ENCODE results near the gene CELSR2. TPM values are rescaled to one million over a fixed set of nuclear protein-coding genes. Genes with fewer than 3 reads are reported as not detected.
"Not testable (repeated sequence)": the region's sequence is repeated elsewhere in the genome, so short reads cannot be mapped to it uniquely, and the experiment has no call there.

Gene CELSR2
- total RNA-seq, 3 donors from 2014 or later = 1.3 to 19.5 (median 13.8) TPM

DNA sequence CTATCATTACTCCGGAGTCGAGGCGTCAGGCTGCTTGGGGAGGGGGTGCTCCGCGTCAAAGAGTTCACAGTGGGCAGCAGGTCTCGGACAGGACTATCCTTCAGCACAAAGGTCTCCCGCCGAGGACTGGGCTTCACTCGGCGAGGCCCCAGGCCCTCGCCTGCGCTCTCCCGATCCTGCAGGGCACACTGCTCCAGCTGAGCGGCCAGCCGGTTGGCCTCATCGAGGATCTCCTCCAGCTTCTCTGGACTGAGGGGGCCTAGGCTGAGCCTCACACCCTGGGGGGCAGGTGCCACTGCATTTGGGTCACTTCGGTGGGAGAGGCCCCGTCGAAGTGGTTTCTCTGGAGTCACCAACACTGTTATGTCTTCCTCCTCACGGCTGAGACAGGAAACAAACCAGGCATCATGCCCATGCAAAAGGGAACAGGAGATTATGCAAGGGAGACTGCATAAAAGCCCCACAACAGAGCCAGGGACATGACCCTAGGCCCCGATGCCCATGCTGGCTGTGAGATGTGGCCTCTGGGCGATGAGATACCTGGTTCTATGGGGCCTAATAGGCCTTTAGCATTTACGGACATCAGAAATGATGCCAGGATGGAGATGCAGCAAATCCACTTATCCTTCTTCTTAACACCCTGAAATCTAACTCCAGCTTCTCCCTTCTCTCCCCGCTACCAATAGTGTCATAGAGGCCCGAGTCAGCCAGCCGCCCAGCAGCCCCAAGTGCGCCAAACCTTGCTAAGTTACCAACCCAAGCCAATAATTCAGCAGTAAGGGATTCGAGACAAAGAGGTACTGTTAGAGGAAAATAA is 32.5 kb downstream of the CELSR2 start:
- intact Hi-C loops (cut with DNase I; ENCODE audit: low total_unique reads) = no loop called here
- TF ChIP-seq CTCF (IDR thresholded peaks at IDR 0.05) (no peak), POLR2AphosphoS5 (IDR thresholded peaks at IDR 0.05) (no peak), POLR2A (IDR thresholded peaks at IDR 0.05) (no peak)
- Histone ChIP-seq H3K9me3 (no peaks in the 10 kb centered on the region), H3K4me1 (peaks cover 0 to 3% of the 10 kb centered on the region in 2 donors), H3K27ac (peak overlapping the region; percentile 2 to 86), H3K27me3 (no peaks in the 10 kb centered on the region), H3K36me3 (no peaks in the 10 kb centered on the region), H3K4me3 (peak overlapping the region; percentile 58 to 68 (median 61))
- no peak for DNase-seq (ENCODE audit: low spot score in 2 of 2)

- TF ChIP-seq POLR2AphosphoS5 (IDR thresholded peaks at IDR 0.05) (no peak), POLR2A (IDR thresholded peaks at IDR 0.05) (no peak), CTCF (IDR thresholded peaks at IDR 0.05) (no peak)
- peak overlapping the region; percentile 2 to 86 for H3K27ac ChIP-seq
- H3K36me3 ChIP-seq = no peaks in the 10 kb centered on the region
- peaks cover 0 to 3% of the 10 kb centered on the region in 2 donors for H3K4me1 ChIP-seq
- H3K27me3 ChIP-seq = no peaks in the 10 kb centered on the region
- H3K9me3 ChIP-seq = no peaks in the 10 kb centered on the region
- intact Hi-C loops (cut with DNase I; ENCODE audit: low total_unique reads) = no loop called here
- peak overlapping the region; percentile 58 to 68 (median 61) for H3K4me3 ChIP-seq
- no peak for DNase-seq (ENCODE audit: low spot score in 2 of 2)
Measured at GRCh38 chr1:109282497-109282951, 33.2 kb downstream of the CELSR2 start.

DNA sequence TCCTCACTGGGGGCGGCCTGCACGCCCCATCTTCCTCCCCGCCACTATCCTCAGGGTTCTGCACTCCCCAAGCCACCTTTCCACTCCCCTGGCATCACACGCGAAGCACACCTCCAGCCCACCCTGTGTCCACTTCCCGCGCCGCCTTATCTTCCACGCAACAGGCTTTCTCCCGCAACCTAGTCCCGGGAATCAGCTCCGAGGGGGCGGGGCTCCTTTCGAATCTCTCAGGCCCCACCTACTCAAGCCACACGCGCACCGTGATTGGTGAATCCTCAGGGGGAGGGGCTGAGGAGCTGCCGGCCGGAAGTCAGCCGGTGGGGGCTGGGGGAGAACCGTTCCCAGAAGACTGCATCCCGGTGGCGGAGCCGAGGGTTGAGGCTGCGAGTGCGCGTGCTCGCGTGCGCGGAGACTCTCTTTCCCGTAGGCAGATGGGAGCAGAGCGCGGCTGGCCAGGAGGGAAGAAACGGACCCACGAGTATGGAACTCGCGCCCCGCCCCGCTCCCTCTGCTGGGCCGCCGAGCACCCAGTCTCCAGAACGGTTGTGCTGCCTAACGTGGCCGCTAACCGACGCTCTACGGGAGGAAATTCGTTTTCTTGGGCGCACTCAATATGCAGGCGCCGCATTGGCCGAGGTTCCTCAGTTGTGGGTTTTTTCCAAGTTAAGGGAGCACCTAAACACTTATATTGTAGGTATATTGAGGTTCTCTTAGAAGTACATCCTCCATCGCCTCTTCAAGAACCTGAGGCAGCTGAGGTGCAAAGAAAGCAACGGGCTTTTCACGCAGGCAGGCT is 33.8 kb downstream of the CELSR2 start, which contains the start of gene PSRC1:
PSRC1 (minus strand) TSS at position 194 of the 796 bp plus-strand sequence.
- TF ChIP-seq CTCF (IDR thresholded peaks at IDR 0.05) (peak in 2 of 3 donors; percentile 40 to 83), POLR2A (IDR thresholded peaks at IDR 0.05) (peak; percentile 74), POLR2AphosphoS5 (IDR thresholded peaks at IDR 0.05) (peak; percentile 83 to 91 (median 85))

DNA sequence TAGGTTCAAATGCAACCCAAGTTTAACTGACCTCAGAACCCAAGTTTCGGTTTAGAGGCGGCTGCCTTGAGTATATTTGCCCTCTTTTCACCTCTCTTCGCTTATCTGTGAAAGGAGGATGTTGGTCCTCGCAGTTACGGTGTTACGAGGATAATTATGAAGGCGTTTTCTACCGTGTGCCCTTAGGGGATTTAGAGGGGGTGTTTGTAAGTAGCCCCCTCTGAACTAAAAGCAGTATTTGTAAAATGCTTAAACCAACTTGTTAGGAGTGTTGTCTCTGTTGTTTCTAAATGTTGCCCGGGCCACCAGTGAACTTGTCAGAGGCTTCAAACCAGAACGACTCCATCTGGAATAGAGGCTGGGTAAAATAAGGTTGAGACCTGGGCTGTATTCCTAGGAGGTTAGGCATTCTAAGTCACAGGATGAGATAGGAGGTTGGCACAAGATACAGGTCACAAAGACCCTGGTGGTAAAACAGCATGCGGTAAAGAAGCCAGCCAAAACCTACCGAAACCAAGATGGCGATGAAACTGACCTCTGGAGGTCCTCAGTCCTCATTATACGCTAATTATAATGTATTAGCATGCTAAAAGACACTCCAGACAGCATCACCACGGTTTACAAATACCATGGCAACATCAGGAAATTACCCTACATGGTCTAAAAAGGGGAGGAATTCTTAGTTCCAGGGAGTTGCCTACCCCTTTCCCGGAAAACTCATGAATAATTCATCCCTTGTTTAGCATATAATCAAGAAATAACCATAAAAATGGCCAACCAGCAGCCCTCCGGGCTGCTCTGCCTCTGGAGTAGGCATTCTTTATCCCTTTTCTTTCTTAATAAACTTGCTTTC is 34.6 kb downstream of the CELSR2 start:
- H3K4me1 ChIP-seq = peaks cover 0 to 3% of the 10 kb centered on the region in 2 donors
- no peak for TF ChIP-seq POLR2AphosphoS5 (IDR thresholded peaks at IDR 0.05)
- TF ChIP-seq POLR2A (IDR thresholded peaks at IDR 0.05) = no peak
- TF ChIP-seq CTCF (IDR thresholded peaks at IDR 0.05) = no peak
- H3K27ac ChIP-seq = peak overlapping the region; percentile 84 to 86
- no peaks in the 10 kb centered on the region for H3K9me3 ChIP-seq
- no peak for DNase-seq (ENCODE audit: low spot score in 2 of 2)
- H3K27me3 ChIP-seq = no peaks in the 10 kb centered on the region
- peak overlapping the region; percentile 58 to 68 (median 61) for H3K4me3 ChIP-seq
- no peaks in the 10 kb centered on the region for H3K36me3 ChIP-seq
- intact Hi-C loops (cut with DNase I; ENCODE audit: low total_unique reads) = no loop called here

More for the DNA sequence above, 33.8 kb downstream of the CELSR2 start, which contains the start of gene PSRC1:
- no peaks in the 10 kb centered on the region for H3K36me3 ChIP-seq
- intact Hi-C loops (cut with DNase I; ENCODE audit: low total_unique reads) = no loop called here
- peaks cover 0 to 3% of the 10 kb centered on the region in 2 donors for H3K4me1 ChIP-seq
- no peaks in the 10 kb centered on the region for H3K9me3 ChIP-seq
- DNase-seq (ENCODE audit: low spot score in 2 of 2) = peak; percentile 94
- peak within 1 kb of the TSS; percentile 58 to 68 (median 61) for H3K4me3 ChIP-seq
- no peaks in the 10 kb centered on the region for H3K27me3 ChIP-seq
- H3K27ac ChIP-seq = peak within 1 kb of the TSS; percentile 84 to 86

- H3K4me3 ChIP-seq; H3K9me3 ChIP-seq; H3K27me3 ChIP-seq; H3K36me3 ChIP-seq; H3K4me1 ChIP-seq; H3K27ac ChIP-seq; intact Hi-C loops (cut with DNase I; ENCODE audit: low total_unique reads); DNase-seq (ENCODE audit: low spot score in 2 of 2): not testable (repeated sequence)
Measured at GRCh38 chr1:109286762-109287161, 37.4 kb downstream of the CELSR2 start.

All from breast epithelium (tissue), 4 donors.